ENCODE data around the gene SLC6A9.

GRCh38 chr1:44045064-44045463, 13.8 kb upstream of the SLC6A9 start:
- TF ChIP-seq SIN3A (conservative IDR thresholded peaks at IDR 0.05 in 1 of 2, IDR thresholded peaks at IDR 0.05 in 1 of 2; ENCODE audit: low read depth in 1 of 2, low read length in 2 of 2) (no peak), POLR2A (IDR thresholded peaks at IDR 0.05; ENCODE audit: control extremely low read depth in 1 of 2, low read depth in 2 of 2, low read length in 2 of 2) (no peak), GTF2F1 (IDR thresholded peaks at IDR 0.05; ENCODE audit: borderline replicate concordance, low read depth, low read length) (no peak), YY1 (IDR thresholded peaks at IDR 0.05; ENCODE audit: low read depth, low read length) (no peak), BCL11A (IDR thresholded peaks at IDR 0.05; ENCODE audit: low read depth in 2 of 2, low read length in 2 of 2) (no peak), RAD21 (IDR thresholded peaks at IDR 0.05 in 1 of 2, conservative IDR thresholded peaks at IDR 0.05 in 1 of 2; ENCODE audit: low read depth in 2 of 2, low read length in 2 of 2) (no peak), SP4 (IDR thresholded peaks at IDR 0.05; ENCODE audit: low read length) (no peak), POU5F1 (IDR thresholded peaks at IDR 0.05; ENCODE audit: low read depth, low read length) (no peak), CREB1 (IDR thresholded peaks at IDR 0.05) (no peak)
- TF ChIP-seq, protein P1, sequence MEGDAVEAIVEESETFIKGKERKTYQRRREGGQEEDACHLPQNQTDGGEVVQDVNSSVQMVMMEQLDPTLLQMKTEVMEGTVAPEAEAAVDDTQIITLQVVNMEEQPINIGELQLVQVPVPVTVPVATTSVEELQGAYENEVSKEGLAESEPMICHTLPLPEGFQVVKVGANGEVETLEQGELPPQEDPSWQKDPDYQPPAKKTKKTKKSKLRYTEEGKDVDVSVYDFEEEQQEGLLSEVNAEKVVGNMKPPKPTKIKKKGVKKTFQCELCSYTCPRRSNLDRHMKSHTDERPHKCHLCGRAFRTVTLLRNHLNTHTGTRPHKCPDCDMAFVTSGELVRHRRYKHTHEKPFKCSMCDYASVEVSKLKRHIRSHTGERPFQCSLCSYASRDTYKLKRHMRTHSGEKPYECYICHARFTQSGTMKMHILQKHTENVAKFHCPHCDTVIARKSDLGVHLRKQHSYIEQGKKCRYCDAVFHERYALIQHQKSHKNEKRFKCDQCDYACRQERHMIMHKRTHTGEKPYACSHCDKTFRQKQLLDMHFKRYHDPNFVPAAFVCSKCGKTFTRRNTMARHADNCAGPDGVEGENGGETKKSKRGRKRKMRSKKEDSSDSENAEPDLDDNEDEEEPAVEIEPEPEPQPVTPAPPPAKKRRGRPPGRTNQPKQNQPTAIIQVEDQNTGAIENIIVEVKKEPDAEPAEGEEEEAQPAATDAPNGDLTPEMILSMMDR (IDR thresholded peaks at IDR 0.05; ENCODE audit: control extremely low read depth in 1 of 3, insufficient read depth in 1 of 3, low read depth in 1 of 3, low read length in 3 of 3), result no peak

Data from H1 (cell line).